HG03442 (cell line): ENCODE data around the gene PIAS1.
"Not testable (repeated sequence)": the region's sequence is repeated elsewhere in the genome, so short reads cannot be mapped to it uniquely, and the experiment has no call there.

Experiments
- ATAC-seq: cut with Tn5 transposase; IDR thresholded peaks from one replicate; pipeline ENCODE4 v1.9.1; 2021; ENCODE audit warnings: mild to moderate bottlenecking, moderate library complexity; ENCODE audit not compliant: unreplicated experiment

Gene PIAS1

GRCh38 chr15:68230157-68231100 lies 176.3 kb downstream of the PIAS1 start:
- ATAC-seq = peak; percentile 17

DNA sequence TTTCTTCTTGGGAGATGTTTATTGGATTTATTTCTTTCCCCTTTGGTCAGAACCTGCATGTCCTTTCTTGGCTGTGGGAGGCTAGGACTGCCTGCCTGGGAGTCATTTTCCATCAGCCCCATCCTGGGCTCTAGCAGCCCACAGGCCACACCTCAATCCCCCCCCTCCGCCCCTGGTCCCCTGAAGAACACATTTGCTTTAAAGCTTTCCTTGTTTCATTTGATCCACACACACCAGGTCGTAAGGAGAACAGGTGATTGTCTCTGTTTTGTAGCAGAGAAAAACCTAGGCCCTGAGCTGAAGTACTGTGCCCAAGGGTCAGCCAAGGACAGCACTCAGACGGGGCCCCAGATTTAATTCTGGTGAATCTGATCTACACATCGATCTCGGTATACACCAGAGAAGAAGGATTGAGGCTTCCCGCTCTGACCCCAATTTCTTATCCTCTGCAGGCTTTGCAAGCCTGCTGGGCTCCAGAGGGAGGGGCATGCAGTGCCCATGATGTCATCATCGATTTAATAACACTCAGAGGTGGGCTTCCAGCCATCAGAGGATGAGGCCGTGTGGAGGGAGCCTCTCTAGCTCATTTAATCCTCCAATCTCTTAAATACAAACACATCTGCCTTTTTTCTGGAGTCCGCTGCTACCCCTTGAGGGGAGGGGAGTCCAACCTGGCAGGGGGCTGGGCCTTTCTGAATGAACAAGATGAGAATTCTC lies 177.1 kb downstream of the PIAS1 start:
- ATAC-seq = no peak

- no peak for ATAC-seq
Measured at GRCh38 chr15:68232449-68232848, 178.3 kb downstream of the PIAS1 start.

DNA sequence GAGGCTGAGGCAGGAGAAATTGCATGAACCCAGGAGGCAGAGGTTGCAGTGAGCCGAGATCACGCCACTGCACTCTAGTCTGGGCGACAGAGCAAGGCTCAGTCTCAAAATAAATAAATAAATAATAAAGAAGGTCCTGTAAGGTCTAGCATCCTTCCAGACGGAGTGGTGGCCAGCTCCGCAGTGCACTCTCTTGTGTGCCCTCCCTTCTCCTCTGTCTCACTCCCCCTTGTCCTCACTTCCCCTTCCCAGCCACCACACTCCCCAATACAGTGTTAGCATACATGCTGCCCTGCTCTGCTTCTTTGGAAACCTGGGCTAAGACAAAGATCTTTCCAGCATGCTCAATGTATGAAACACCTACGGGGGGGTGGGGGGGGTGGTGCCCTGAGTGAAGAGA lies 178.8 kb downstream of the PIAS1 start:
- ATAC-seq = no peak

DNA sequence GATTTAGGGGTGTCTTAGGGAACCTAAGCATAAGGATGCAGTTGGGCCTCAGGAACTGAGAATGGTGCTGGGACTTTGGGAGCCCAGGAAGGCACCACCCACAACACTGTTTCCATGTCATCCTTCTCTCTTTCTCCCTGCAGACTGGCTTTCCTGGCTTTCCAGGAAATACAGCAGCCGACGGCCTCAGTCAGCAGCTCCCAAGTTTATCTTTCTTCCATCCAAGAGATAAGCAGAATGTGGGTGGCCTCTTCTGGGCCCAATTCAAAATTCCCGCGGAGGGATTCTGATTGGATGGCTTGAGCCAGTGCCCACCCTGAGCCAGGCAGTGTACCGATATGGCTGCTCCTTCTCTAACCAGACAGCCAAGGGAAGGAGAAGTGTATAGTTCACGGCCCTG lies 179.9 kb downstream of the PIAS1 start:
- ATAC-seq = no peak

GRCh38 chr15:68234520-68234919 lies 180.4 kb downstream of the PIAS1 start:
- not testable (repeated sequence) for ATAC-seq

GRCh38 chr15:68235022-68235421 lies 180.9 kb downstream of the PIAS1 start:
- ATAC-seq = no peak

DNA sequence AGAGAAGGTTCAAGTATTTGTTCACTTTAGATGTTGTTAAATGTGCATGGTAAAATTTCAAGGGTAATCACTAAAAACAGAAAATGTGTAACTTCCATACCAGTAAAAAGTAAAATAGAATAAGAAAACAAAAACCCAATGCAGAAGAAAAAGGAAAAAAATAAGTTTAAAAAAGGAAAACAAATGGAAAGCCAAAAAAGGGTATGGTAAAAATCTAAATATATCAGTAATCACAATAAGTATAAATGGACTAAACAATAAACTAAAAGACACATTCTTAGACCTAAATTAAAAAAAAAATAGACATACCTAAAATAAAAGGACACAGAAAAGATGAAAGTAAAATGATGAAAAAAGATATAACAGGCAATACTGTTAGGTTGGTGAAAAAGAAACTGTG lies 184.9 kb downstream of the PIAS1 start:
- no peak for ATAC-seq

- ATAC-seq = no peak
Measured at GRCh38 chr15:68241088-68241935, 187.2 kb downstream of the PIAS1 start.
